HCT116 (cell line): ENCODE data around the gene ST6GALNAC2. TPM values are rescaled to one million over a fixed set of nuclear protein-coding genes. Genes with fewer than 3 reads are reported as not detected.

Source experiments
- ATAC-seq: fragments of 200-7000 bp; cut with Tn5 transposase; 2 replicates; pipeline ENCODE4 v1.9.1; 2020; ENCODE audit warnings: mild to moderate bottlenecking, moderate library complexity
- BruUV-seq: library from RNA; stranded (reverse); fragments of 400-500 nt; replicated peaks from 2 replicates; lab custom pipeline; 2021; lab: Mats Ljungman, UMichigan
- CTCF ChIA-PET: fragments of 300-600 bp; sonication (Branson Sonifier 250); formaldehyde crosslinking; loops from one replicate; lab custom pipeline; 2021; ENCODE audit warnings: antibody characterized with exemption; lab: Charles Lee
- POLR2A ChIA-PET: fragments of 300-600, 350-600 bp; sonication (Branson Sonifier 250); formaldehyde crosslinking; loops from one replicate; lab custom pipeline; 2021; ENCODE audit warnings: antibody characterized with exemption; lab: Charles Lee
- RAD21 ChIA-PET, 2 experiments: fragments of 300-600 bp; sonication (Branson Sonifier 250); formaldehyde crosslinking; loops; one replicate each; lab custom pipeline; 2023; ENCODE audit warnings: low total read pairs in 2 of 2; ENCODE audit not compliant: uncharacterized antibody in 2 of 2, unreplicated experiment in 2 of 2, low non-redundant PET in 1 of 2; lab: Charles Lee
- DNase-seq: peaks from one replicate; pipeline ENCODE4 v3.0.0-alpha.2; 2010; ENCODE audit warnings: low read depth, low spot score
- H2AFZ ChIP-seq: fragments of 200-600 bp; shearing (Covaris generic), sonication (generic); 2 replicates; pipeline ENCODE4 v1.6.1; 2017; ENCODE audit warnings: low read depth, mixed run types, mixed read lengths, antibody characterized with exemption, low read length; ENCODE audit not compliant: poor library complexity, severe bottlenecking
- H3K27ac ChIP-seq: 2 replicates; pipeline ENCODE4 v1.5.1; 2012; ENCODE audit warnings: low read depth, low read length
- H3K27me3 ChIP-seq: fragments of 200-600 bp; sonication (generic); 2 replicates; pipeline ENCODE4 v1.6.1; 2016; ENCODE audit warnings: mixed run types, low read length, mixed read lengths; ENCODE audit not compliant: insufficient read depth
- H3K36me3 ChIP-seq, 2 experiments: fragments of 200-500 bp in 1 of 2; fragments of 200-600 bp in 1 of 2; sonication (Bioruptor generic) in 1 of 2; sonication (generic) in 1 of 2; 2 replicates each; pipeline versions ENCODE4 v1.5.1 to v1.6.1; 2014 to 2016; ENCODE audit warnings: low read length in 2 of 2, inconsistent platforms in 1 of 2, mixed read lengths in 1 of 2, mixed run types in 1 of 2; ENCODE audit not compliant: insufficient read depth in 2 of 2, control insufficient read depth in 1 of 2
- H3K4me1 ChIP-seq, 2 experiments: fragments of 200-600 bp in 1 of 2; sonication (generic) in 1 of 2; 2 replicates each; pipeline versions ENCODE4 v1.5.1 to v1.6.1; 2012 to 2017; ENCODE audit warnings: low read length in 2 of 2, inconsistent platforms in 1 of 2, mild to moderate bottlenecking in 1 of 2, mixed read lengths in 1 of 2, mixed run types in 1 of 2, moderate library complexity in 1 of 2; ENCODE audit not compliant: insufficient read depth in 2 of 2, control insufficient read depth in 1 of 2
- H3K4me2 ChIP-seq: fragments of 200-600 bp; sonication (generic); 2 replicates; pipeline ENCODE4 v1.6.1; 2017; ENCODE audit warnings: mixed run types, low read length, mixed read lengths
- H3K4me3 ChIP-seq, 2 experiments: fragments of 200-600 bp in 1 of 2; sonication (generic) in 1 of 2; replicated peaks in 1 of 2; 2 replicates each; pipeline ENCODE4 v1.5.1; 2011 to 2016; ENCODE audit warnings: low read length in 2 of 2, control low read depth in 1 of 2, low read depth in 1 of 2, mild to moderate bottlenecking in 1 of 2, mixed read lengths in 1 of 2, mixed run types in 1 of 2
- H3K79me2 ChIP-seq: fragments of 200-600 bp; sonication (generic); 2 replicates; pipeline ENCODE4 v1.6.1; 2017; ENCODE audit warnings: mild to moderate bottlenecking, mixed run types, low read length, moderate library complexity, mixed read lengths; ENCODE audit not compliant: insufficient read depth
- H3K9ac ChIP-seq: fragments of 200-600 bp; sonication (generic); 2 replicates; pipeline ENCODE4 v1.6.1; 2016; ENCODE audit warnings: low read length, mixed read lengths
- H3K9me2 ChIP-seq: fragments of 200-600 bp; sonication (generic), shearing (Covaris generic); 2 replicates; pipeline ENCODE4 v1.6.1; 2017; ENCODE audit warnings: mixed run types, mild to moderate bottlenecking, moderate library complexity; ENCODE audit not compliant: insufficient read depth
- H3K9me3 ChIP-seq, 2 experiments: fragments of 200-500 bp in 1 of 2; fragments of 200-600 bp in 1 of 2; sonication (Bioruptor generic) in 1 of 2; sonication (generic) in 1 of 2; 2 replicates each; pipeline ENCODE4 v1.6.1; 2014 to 2017; ENCODE audit warnings: low read length in 2 of 2, mixed read lengths in 2 of 2, inconsistent platforms in 1 of 2, low read depth in 1 of 2, mild to moderate bottlenecking in 1 of 2, mixed run types in 1 of 2, moderate library complexity in 1 of 2; ENCODE audit not compliant: control insufficient read depth in 1 of 2, insufficient read depth in 1 of 2
- H4K20me1 ChIP-seq: fragments of 200-600 bp; sonication (generic), shearing (Covaris generic); 2 replicates; pipeline ENCODE4 v1.6.1; 2017; ENCODE audit warnings: mixed run types, mild to moderate bottlenecking, moderate library complexity; ENCODE audit not compliant: insufficient read depth
- ATF3 ChIP-seq: IDR thresholded peaks from 2 replicates; pipeline ENCODE4 v1.6.1; 2012
- CBX3 ChIP-seq: IDR thresholded peaks from 2 replicates; pipeline ENCODE4 v1.6.1; 2012; ENCODE audit warnings: low read depth
- CTCF ChIP-seq, 3 experiments: fragments of 200-600 bp in 1 of 3; sonication (generic) in 1 of 3; IDR thresholded peaks in 2 of 3; conservative IDR thresholded peaks in 1 of 3; 2 replicates each; pipeline ENCODE4 v1.5.1; 2012 to 2017; ENCODE audit warnings: low read depth in 2 of 3, low read length in 2 of 3, antibody characterized with exemption in 1 of 3, borderline replicate concordance in 1 of 3, control low read depth in 1 of 3, mild to moderate bottlenecking in 1 of 3, mixed read lengths in 1 of 3, mixed run types in 1 of 3, moderate library complexity in 1 of 3; ENCODE audit not compliant: insufficient read depth in 1 of 3
- EZH2 ChIP-seq: fragments of 200-600 bp; sonication (generic); IDR thresholded peaks from 2 replicates; pipeline ENCODE4 v1.6.1; 2017; ENCODE audit warnings: antibody characterized with exemption, mixed run types
- EZH2phosphoT487 ChIP-seq: fragments of 200-600 bp; IDR thresholded peaks from 2 replicates; pipeline ENCODE4 v1.6.1; 2018; ENCODE audit warnings: antibody characterized with exemption, borderline replicate concordance
- FOSL1 ChIP-seq: IDR thresholded peaks from 2 replicates; pipeline ENCODE4 v1.6.1; 2012; ENCODE audit warnings: low read depth
- JUND ChIP-seq: IDR thresholded peaks from 2 replicates; pipeline ENCODE4 v1.6.1; 2012
- POLR2AphosphoS5 ChIP-seq: IDR thresholded peaks from 2 replicates; pipeline ENCODE4 v1.6.1; 2011; ENCODE audit warnings: mild to moderate bottlenecking, low read depth, low read length, moderate library complexity
- REST ChIP-seq: IDR thresholded peaks from 2 replicates; pipeline ENCODE4 v1.6.1; 2012; ENCODE audit warnings: low read depth
- SIN3A ChIP-seq: IDR thresholded peaks from 2 replicates; pipeline ENCODE4 v1.6.1; 2012; ENCODE audit warnings: low read depth
- SP1 ChIP-seq: IDR thresholded peaks from 2 replicates; pipeline ENCODE4 v1.6.1; 2012; ENCODE audit warnings: low read depth
- SRF ChIP-seq: IDR thresholded peaks from 2 replicates; pipeline ENCODE4 v1.6.1; 2012; ENCODE audit warnings: low read depth
- TCF7L2 ChIP-seq: IDR thresholded peaks from 2 replicates; pipeline ENCODE4 v1.7.0; 2011; ENCODE audit warnings: borderline replicate concordance, inconsistent platforms; ENCODE audit not compliant: insufficient read depth, insufficient read length; ENCODE audit errors: extremely low read depth
- ZBTB33 ChIP-seq: IDR thresholded peaks from 2 replicates; pipeline ENCODE4 v1.6.1; 2011; ENCODE audit warnings: mild to moderate bottlenecking, low read length, moderate library complexity; ENCODE audit not compliant: insufficient replicate concordance; ENCODE audit errors: extremely low read depth
- ZFX ChIP-seq: fragments of 450-650 bp; IDR thresholded peaks from 2 replicates; pipeline ENCODE4 v1.6.1; 2017
- ZNF274 ChIP-seq: fragments of 200-500 bp; sonication (Bioruptor generic); IDR thresholded peaks from 2 replicates; pipeline ENCODE4 v1.6.1; 2014; ENCODE audit warnings: mild to moderate bottlenecking, low read depth, low read length, inconsistent platforms
- intact Hi-C: fragments of 100-400 bp; cut with micrococcal nuclease; formaldehyde crosslinking; loops from 2 replicates; pipeline ENCODE4 v1.10.0; 2022
- total RNA-seq: library from RNA; stranded (reverse); gene quantifications from one replicate; pipeline ENCODE4 v1.2.1, GENCODE V29; 2021; ENCODE audit not compliant: unreplicated experiment
- TF ChIP-seq, protein P1 (sequence below): IDR thresholded peaks from 2 replicates; pipeline ENCODE4 v1.6.1; 2012

The ST6GALNAC2 gene
- total RNA-seq, 1 experiment from 2014 or later = 14.7 TPM

DNA sequence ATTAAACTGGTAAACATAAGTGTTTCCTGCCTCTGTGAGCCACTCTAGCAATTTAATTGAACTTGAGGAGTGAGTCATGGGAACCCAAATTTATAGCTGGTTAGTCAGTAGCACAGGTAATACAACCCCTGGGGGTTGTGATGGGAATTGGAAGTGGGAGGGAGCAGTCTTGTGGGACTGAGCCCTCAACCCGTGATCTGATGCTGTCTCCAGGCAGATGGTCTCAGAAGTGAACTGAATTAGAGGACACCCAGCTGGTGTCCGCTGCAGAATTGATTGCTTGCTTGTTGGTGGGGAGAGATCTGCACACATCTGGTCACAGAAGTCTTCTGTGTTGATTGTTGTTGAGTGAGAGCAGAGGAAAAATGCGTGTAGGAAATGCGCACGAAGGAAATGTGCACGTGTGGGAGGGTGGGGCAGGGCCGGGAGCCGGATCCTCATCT lies 7.7 kb upstream of the ST6GALNAC2 start (continued):
- TF ChIP-seq TCF7L2 (no peak), REST (no peak), SIN3A (no peak), CBX3 (peak; percentile 61; the same call in 1 of the 2 replicates), ZNF274 (no peak), JUND (peak; percentile 48; the same call in 1 of the 2 replicates), ZFX (no peak), POLR2AphosphoS5 (no peak), SRF (no peak), FOSL1 (peak; percentile 82), EZH2phosphoT487 (no peak), ATF3 (no peak)
- TF ChIP-seq, protein P1, sequence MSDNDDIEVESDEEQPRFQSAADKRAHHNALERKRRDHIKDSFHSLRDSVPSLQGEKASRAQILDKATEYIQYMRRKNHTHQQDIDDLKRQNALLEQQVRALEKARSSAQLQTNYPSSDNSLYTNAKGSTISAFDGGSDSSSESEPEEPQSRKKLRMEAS = no peak

DNA sequence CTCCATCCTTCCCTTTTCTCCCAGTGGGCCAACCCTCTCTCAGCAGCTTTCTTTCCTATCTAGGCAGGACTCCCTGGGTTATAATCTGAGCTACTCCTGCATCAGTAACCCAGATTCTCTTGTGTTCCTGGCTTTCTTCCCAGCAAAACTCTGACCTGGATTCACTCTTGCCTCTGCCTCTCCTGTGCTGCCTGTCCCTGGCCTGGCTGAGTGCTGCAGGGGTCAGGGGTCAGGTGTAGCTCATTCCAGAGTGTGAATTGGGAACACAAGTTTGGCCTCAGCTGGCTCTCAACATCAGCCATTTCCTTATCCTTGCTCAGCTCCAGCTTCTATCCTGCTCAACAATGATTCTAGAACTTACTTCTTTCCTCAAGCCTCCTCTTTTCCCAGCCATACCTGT lies 2.5 kb upstream of the ST6GALNAC2 start:
- ChIA-PET POLR2A (no interaction called here), RAD21 (no interaction called here), CTCF (no interaction called here)
- no peaks in the 10 kb centered on the region; the same call in 1 of the 2 replicates for H3K79me2 ChIP-seq
- peaks cover 20 to 39% of the 10 kb centered on the region in 2 experiments for H3K4me1 ChIP-seq
- H3K9me3 ChIP-seq = no peaks in the 10 kb centered on the region
- no TSS peak for BruUV-seq
- H3K9me2 ChIP-seq = no peaks in the 10 kb centered on the region
- no peak for ATAC-seq
- H3K27ac ChIP-seq = no peak overlapping the region
- intact Hi-C loops = no loop called here
- no peak for DNase-seq
- H3K36me3 ChIP-seq = no peaks in the 10 kb centered on the region
- no peaks in the 10 kb centered on the region for H4K20me1 ChIP-seq
- no peak overlapping the region for H3K9ac ChIP-seq
- no peak overlapping the region for H2AFZ ChIP-seq
- no peak overlapping the region for H3K4me3 ChIP-seq
- no peaks in the 10 kb centered on the region for H3K27me3 ChIP-seq
- no peak overlapping the region for H3K4me2 ChIP-seq
- no peak for TF ChIP-seq ZFX
- TF ChIP-seq SP1 = no peak
- TF ChIP-seq ATF3 = no peak
- TF ChIP-seq CTCF (IDR thresholded peaks at IDR 0.05 in 2 of 3, conservative IDR thresholded peaks at IDR 0.05 in 1 of 3; ENCODE audit: borderline replicate concordance in 1 of 3, insufficient read depth in 1 of 3, low read depth in 2 of 3, low read length in 2 of 3) = no peak
- TF ChIP-seq EZH2 = no peak
- no peak for TF ChIP-seq EZH2phosphoT487
- no peak for TF ChIP-seq JUND
- TF ChIP-seq ZBTB33 = no peak
- TF ChIP-seq, protein P1 = no peak
